GM18951 (cell line): Measurements from ENCODE around the gene RGS3.

Source experiments
- POLR2A ChIP-seq: IDR thresholded peaks from 4 replicates; pipeline ENCODE4 v1.6.1; 2011; ENCODE audit warnings: mild to moderate bottlenecking; ENCODE audit not compliant: insufficient read length, insufficient read depth; ENCODE audit errors: extremely low read depth
- in situ Hi-C: fragments of 300-500 bp; cut with MboI; formaldehyde crosslinking; loops from one replicate; pipeline ENCODE4 v1.12.0; 2022; ENCODE audit warnings: low sequenced_read_pairs, mixed read lengths, inconsistent platforms; ENCODE audit not compliant: unreplicated experiment

The RGS3 gene

DNA sequence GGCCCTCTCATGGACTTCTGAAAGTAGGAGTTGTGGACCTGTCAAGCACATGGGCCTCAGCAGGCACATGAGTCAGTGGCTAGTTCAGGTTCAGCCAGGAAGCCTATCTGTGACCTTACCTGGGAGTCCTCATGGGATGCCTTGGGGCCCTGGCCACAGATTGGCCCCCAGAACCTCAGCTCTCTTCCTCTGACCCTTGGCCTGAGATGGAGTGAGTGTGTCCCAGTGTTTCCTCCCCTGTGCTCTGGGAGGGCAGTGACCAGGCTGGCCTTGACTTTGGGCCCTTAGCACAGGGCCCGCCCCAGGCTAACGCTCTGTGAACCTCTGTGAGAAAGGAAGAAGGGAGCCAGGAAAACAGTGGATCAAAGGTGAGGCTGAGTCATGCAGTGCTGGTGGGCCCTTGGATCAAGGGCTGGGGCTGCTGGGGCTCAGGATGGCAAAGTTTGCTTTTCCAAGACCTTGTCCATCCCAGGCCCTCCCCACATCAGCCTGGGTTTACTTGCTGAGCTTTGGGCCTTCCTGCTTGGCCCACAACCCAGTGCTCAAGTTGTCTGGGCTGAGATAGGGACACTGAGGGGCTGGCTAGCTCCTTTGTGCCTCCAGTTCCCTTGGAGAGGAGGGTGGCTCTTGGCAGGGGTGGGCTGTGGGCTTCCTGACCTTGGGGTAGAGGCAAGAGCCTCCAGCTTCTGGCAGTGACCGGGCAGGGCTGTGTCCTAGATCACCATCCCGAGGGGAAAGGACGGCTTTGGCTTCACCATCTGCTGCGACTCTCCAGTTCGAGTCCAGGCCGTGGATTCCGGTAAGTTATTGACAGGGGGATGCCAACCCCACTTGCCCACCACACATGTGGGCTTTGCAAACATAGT, 41.4 kb downstream of the RGS3 start:
- in situ Hi-C loops = no loop called here
- TF ChIP-seq POLR2A = no peak

DNA sequence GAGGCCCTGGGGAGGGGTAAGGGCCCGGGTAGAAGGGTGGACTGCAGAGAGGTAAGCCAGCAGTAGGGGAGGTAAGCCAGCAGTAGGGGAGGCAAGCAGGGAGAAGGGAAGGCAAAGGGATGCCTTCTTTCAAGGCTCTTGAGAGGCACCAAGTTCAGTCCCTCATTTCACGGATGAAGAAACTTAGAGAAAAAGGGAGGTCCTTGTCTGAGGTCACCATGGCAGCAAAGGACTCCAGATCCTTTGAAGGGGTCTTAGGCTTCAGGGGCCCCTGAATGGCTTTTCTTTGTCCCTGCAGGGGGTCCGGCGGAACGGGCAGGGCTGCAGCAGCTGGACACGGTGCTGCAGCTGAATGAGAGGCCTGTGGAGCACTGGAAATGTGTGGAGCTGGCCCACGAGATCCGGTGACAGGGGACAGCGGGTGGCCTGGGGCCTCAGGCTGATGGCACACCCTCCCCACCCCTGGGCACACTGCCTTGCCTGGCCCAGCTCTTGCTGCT, 42.6 kb downstream of the RGS3 start:
- TF ChIP-seq POLR2A = no peak
- in situ Hi-C loops = no loop called here

DNA sequence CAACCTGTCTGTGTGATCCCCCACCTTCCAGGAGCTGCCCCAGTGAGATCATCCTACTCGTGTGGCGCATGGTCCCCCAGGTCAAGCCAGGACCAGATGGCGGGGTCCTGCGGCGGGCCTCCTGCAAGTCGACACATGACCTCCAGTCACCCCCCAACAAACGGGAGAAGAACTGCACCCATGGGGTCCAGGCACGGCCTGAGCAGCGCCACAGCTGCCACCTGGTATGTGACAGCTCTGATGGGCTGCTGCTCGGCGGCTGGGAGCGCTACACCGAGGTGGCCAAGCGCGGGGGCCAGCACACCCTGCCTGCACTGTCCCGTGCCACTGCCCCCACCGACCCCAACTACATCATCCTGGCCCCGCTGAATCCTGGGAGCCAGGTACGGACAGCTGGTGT, 43.7 kb downstream of the RGS3 start:
- in situ Hi-C loops = no loop called here
- no peak for TF ChIP-seq POLR2A

DNA sequence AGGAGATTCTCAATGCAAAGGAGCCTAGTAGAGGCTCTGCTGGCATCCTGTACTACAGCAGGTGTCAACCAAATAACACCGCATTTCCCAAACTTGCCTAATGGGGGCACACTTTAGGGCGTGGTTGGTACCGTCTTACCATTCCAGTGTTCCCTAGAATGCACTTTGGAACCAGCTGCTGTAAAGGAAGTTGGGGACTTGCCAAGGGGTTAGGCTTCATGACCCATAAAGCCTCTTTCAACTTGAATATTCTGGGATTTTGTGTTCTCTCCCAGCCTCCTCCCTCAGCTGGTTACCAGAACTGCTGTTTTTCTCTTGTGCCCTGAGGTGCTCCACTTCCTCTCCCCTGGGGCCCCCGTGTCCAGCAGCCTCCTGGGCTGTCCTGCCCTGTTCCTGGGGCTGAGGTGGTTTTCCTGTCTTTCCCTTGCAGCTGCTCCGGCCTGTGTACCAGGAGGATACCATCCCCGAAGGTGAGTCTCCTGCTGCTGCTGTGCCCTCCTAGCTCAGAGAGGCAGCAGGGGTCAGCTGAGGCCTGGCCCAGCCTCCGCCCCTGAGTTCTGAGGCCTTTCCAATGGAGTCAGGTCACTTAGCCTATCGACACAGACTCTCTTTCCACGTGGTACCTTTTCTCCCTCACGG, 44.7 kb downstream of the RGS3 start:
- TF ChIP-seq POLR2A = no peak
- in situ Hi-C loops = no loop called here

DNA sequence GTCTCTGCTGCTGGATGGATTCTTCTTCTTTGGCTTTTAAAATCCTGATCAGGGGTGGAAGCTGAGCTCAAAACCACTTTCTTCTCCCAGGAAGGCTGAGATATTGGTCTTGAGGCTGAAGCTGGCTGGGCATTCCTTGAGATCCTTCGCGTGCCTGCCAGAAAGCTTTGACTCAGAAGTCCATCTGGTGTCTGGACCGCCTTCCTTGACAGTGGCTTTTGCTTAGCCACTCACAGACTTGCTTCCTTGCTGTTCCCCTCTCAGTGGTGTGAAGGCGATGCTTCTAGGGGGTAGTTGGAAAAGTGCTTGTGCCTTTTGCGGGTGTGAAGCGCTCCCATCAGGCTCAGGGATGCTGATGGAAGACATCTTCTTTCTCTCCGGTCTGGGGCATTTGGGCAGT, 45.9 kb downstream of the RGS3 start:
- no peak for TF ChIP-seq POLR2A
- in situ Hi-C loops = no loop called here

DNA sequence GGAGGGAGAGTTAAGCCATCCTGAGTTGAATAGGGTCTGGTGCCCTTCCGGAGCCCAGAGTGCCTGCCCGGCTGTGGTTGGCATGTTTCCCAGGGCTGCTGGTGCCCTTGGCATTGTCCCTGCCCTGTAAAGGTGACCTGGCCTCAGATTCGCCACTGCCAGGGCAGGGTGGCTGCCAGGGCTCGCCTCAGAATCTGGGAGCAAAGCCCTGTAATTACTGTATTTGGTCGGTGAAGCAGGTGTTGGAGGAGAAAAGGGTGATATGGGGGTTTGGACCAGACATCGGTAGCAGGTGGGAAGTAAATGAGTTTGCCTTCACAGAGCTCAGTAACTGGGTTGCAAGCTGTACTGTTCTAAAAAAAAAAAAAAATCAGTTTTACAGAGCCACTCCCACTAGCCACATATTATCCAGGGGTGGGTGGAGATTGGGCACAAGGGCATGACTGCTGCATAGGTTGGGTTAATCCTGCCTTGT, 47.6 kb downstream of the RGS3 start:
- no peak for TF ChIP-seq POLR2A
- in situ Hi-C loops = no loop called here

DNA sequence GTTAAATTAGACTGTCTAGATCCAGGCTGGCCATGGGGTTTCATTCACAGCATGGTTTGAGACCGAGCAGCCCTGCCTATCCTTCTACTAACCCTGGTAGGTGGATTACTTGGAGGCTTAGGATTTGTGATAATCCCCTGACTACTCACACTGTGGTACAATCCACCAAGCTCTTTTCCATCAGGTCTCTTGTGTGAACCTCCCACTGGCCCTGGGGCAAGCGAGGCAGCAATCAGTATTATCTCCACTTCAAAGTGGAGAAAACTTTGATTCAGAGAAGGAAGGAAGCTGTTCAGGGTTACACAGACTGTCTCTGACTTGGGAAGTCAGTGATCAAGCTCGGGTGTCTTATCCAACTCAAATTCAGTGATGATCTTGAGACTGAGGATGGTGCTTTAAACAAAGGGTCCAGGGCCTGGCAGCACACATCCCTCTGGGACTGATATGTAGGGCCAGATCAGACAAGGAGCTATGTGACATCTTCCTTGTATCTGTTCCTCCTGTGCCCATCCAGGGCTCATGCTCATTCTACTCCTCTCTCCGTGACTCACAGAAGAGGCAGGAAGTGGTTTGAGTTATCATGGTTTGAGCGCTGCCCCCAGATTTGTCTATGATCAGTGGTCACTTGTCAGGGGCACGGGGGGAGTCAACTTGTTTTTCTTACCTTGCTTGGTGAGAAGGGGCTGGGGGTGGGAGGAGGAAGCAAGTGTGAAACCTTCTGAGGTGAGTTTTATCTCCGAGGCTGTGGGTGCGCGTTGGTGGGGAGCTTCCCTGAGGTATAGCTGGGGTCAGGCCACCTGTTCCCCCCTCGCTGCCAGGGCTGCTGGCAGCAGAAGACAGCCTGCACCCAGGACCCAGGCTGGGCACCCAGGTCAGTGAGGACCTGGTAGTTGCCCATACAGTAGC, 48.6 kb downstream of the RGS3 start:
- in situ Hi-C loops = no loop called here
- peak; percentile 16 for TF ChIP-seq POLR2A

DNA sequence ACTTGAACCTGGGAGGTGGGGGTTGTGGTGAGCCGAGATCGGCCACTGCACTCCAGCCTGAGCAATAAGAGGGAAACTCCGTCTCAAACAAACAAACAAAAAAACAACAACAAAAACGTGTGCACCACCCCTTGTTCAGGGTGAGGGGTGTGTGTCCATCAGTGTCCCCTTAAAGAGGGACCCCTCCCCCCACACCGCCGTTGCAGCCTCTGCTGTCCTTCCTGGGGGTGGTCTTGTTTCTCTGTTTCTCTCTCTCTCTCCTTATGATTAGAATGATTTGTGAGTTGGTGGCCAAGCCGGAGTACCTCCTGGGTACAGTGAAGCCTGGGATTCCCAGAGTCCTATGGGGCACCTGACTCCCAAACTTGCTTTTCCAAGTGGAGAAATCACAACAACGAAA, 49.6 kb downstream of the RGS3 start:
- no peak for TF ChIP-seq POLR2A
- in situ Hi-C loops = no loop called here

DNA sequence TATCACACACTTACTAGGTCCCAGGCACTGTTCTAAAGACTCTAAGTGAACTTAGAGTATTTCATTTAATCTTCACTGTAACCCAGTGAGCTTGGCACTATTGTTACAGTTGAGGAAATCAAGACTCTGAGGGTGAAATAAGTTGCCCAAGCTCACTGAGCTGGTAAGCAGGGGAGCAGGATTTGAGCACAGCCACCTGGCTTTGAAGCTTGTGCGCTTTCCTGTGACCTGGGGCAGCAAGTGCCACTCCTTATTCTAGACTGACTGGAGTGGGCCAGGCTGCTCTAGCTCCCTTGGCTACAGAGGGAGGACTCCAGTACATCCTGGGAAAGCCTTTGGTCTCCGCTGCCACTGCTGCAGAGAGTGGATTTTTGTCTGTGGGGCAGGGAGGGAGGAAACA, 50.0 kb downstream of the RGS3 start:
- in situ Hi-C loops = no loop called here
- TF ChIP-seq POLR2A = no peak

DNA sequence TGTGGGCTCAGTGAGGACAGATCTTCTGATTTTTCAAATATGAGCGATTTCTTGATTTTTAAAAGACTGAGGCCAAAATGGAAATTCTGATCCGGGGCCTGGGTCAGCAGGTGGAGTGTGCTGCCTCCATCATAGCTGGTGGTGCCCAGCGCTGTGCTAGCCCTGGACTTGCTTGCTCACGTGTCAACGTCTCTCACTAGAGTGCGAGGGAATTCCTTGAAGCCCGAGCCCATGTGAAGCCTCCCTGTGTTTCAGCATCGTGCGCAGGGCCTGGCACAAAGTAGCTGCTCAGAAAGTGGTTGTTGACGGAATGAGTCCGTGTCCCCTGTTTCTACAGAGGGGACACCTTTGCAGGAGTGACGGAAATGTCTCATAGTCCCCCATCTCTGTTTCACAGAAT, 50.5 kb downstream of the RGS3 start:
- in situ Hi-C loops = no loop called here
- TF ChIP-seq POLR2A = no peak

DNA sequence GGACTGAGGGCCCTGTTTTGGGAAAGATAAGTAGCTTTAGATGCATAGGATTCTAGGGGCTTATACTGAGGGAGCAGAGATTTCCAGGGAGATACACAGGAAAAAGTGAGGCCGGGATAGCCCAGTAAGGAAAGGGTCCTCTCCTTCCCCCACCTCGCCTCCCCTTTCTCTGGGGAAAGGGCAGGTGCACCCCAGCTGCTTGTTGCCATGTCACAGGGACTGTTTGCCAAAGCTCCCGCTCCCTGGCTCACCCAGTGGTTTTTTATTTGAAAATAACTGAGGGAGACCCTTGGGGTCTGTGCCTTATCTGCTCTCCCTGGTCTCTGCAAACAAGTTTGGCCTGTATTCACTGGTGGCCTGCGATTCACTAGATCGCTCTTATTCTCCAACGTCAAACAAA, 51.2 kb downstream of the RGS3 start:
- TF ChIP-seq POLR2A = no peak
- in situ Hi-C loops = no loop called here

DNA sequence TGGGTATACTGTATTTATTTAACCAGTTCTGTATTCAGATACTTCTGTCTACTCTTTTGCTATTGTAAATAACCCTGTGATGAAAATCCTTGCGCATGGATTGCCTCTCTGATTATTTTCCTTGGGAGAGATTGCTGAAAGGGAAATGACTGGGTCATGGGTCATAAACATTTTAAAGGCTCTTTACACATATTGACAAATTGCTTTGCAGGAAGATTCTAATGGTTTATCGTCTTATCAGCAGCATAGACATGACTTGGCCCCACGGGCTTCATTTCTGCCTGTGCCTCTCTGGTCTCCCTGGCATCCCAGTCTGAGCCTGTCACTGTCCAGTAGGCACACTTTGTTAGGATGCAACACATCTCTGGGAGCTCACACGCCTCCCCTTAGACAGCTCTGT, 52.3 kb downstream of the RGS3 start:
- TF ChIP-seq POLR2A = no peak
- in situ Hi-C loops = no loop called here
